ENCODE data around the gene SAMD8. TPM values are rescaled to one million over a fixed set of nuclear protein-coding genes. Genes with fewer than 3 reads are reported as not detected.

Gene SAMD8
- total and polyA plus RNA-seq, 10 of the 15 experiments (the other 5 are each of a cell fraction or from before 2014, with no cell fraction given), result 2.8 to 26.0 (median 9.3) TPM

DNA sequence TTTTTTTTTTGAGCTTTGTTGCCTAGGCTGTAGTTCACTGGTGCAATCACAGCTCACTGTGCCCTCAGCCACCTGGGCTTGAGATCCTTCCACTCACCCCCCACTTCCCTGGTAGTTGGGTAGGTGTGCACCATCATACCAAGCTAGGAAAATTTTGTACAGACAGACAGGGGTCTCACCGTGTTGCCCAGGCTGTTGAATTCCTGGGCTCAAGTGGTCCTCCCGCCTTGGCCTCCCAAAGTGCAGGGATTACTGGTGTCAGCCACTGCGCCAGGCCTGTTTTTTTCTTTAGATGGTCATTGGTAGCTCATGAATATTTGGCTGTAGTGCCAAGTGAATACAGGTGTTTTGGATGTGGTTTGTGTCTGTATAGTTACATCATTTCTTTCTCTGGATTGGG lies 116.8 kb downstream of the SAMD8 start:
- Histone ChIP-seq H3K4me3 (no peak overlapping the region), H3K27ac (ENCODE audit: control insufficient read depth, insufficient read depth) (no peak overlapping the region), H3K79me2 (ENCODE audit: control insufficient read depth, insufficient read depth, low read length) (peaks cover 30% of the 10 kb centered on the region), H3K9ac (ENCODE audit: control insufficient read depth, insufficient read depth, low read length) (no peak overlapping the region), H3K36me3 (ENCODE audit: control insufficient read depth in 2 of 2, insufficient read depth in 2 of 2, low read length in 1 of 2) (peaks cover 20 to 50% of the 10 kb centered on the region in 2 experiments), H3K4me1 (ENCODE audit: control insufficient read depth, insufficient read depth, low read length) (peaks cover 3% of the 10 kb centered on the region), H3K4me2 (ENCODE audit: control insufficient read depth, insufficient read depth) (no peak overlapping the region), H3K9me3 (replicated peaks; ENCODE audit: control insufficient read depth, insufficient read depth, low read length) (no peaks in the 10 kb centered on the region), H2AFZ (ENCODE audit: control insufficient read depth, low read depth, low read length) (no peak overlapping the region), H4K20me1 (ENCODE audit: control insufficient read depth, insufficient read depth) (peaks cover 2% of the 10 kb centered on the region; the same call in 1 of the 2 replicates), H3K27me3 (replicated peaks in 1 of 2; ENCODE audit: control insufficient read depth in 2 of 2, insufficient read depth in 2 of 2, low read length in 1 of 2) (no peaks in the 10 kb centered on the region)
- no TSS peak for BruUV-seq (replicated peaks)
- intact Hi-C loops (cut with micrococcal nuclease; ENCODE audit: unreplicated experiment) (no loop called here), in situ Hi-C loops (cut with MboI) (no loop called here)
- ATAC-seq, result no peak
- CTCF ChIA-PET, result interaction anchor here (2.0 to 14.5 kb wide), 3 partner anchors 11 to 39 kb away, joined by 5 to 207 read pairs (median 76); no protein-coding TSS in a partner anchor
- FAIRE-seq, result no peak
- SMC1A ChIA-PET (ENCODE audit: uncharacterized antibody, unreplicated experiment), result interaction anchor here (0.7 to 2.2 kb wide), 6 partner anchors 10 to 122 kb away, joined by 3 to 6 read pairs (median 3); no protein-coding TSS in a partner anchor
- RAD21 ChIA-PET (ENCODE audit: unreplicated experiment), result interaction anchor here (2.8 kb wide), 1 partner anchor 41 kb away, joined by 12 read pairs; no protein-coding TSS in a partner anchor
- POLR2A ChIA-PET, result interaction anchor here (5.1 kb wide), 1 partner anchor 18 kb away, joined by 21 read pairs; the partner anchor contains the start of gene VDAC2
- TF ChIP-seq LARP7 (IDR thresholded peaks at IDR 0.05) (no peak), CHD1 (IDR thresholded peaks at IDR 0.05; ENCODE audit: low read depth, low read length) (no peak), PAX8 (IDR thresholded peaks at IDR 0.05) (no peak), CHD4 (IDR thresholded peaks at IDR 0.05) (no peak), EP300 (IDR thresholded peaks at IDR 0.05; ENCODE audit: borderline replicate concordance in 1 of 2, control insufficient read depth in 1 of 2, low read depth in 2 of 2, low read length in 2 of 2) (no peak), ATF7 (IDR thresholded peaks at IDR 0.05; ENCODE audit: low read depth) (no peak), SP1 (IDR thresholded peaks at IDR 0.05; ENCODE audit: low read depth, low read length) (no peak), POLR2AphosphoS5 (IDR thresholded peaks at IDR 0.05; ENCODE audit: low read length) (no peak), BCLAF1 (IDR thresholded peaks at IDR 0.05) (no peak), BACH1 (IDR thresholded peaks at IDR 0.05; ENCODE audit: borderline replicate concordance) (no peak), IRF4 (IDR thresholded peaks at IDR 0.05; ENCODE audit: low read depth, low read length) (no peak), POLR2AphosphoS2 (IDR thresholded peaks at IDR 0.05; ENCODE audit: low read depth, low read length) (no peak), SRF (IDR thresholded peaks at IDR 0.05; ENCODE audit: low read depth in 2 of 2, low read length in 2 of 2) (no peak), WRNIP1 (IDR thresholded peaks at IDR 0.05; ENCODE audit: borderline replicate concordance, low read depth, low read length) (no peak), EZH2 (IDR thresholded peaks at IDR 0.05; ENCODE audit: borderline replicate concordance, control insufficient read depth, low read depth, low read length) (no peak), MTA2 (IDR thresholded peaks at IDR 0.05; ENCODE audit: low read depth) (no peak), SUPT20H (IDR thresholded peaks at IDR 0.05; ENCODE audit: borderline replicate concordance, control insufficient read depth, low read depth, low read length) (no peak), RB1 (IDR thresholded peaks at IDR 0.05; ENCODE audit: borderline replicate concordance) (no peak)
- TF ChIP-seq, protein P1, sequence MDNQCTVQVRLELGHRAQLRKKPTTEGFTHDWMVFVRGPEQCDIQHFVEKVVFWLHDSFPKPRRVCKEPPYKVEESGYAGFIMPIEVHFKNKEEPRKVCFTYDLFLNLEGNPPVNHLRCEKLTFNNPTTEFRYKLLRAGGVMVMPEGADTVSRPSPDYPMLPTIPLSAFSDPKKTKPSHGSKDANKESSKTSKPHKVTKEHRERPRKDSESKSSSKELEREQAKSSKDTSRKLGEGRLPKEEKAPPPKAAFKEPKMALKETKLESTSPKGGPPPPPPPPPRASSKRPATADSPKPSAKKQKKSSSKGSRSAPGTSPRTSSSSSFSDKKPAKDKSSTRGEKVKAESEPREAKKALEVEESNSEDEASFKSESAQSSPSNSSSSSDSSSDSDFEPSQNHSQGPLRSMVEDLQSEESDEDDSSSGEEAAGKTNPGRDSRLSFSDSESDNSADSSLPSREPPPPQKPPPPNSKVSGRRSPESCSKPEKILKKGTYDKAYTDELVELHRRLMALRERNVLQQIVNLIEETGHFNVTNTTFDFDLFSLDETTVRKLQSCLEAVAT (IDR thresholded peaks at IDR 0.05), result no peak
- 76% methylated on average over 3 of the region's 3 CpGs for WGBS (ENCODE audit: insufficient coverage, insufficient replicate concordance, low lambda C conversion rate, missing lambda C conversion rate)
- DNase-seq (ENCODE audit: low read depth, low spot score), result no peak

All from GM12878 (cell line).